CD14-positive monocyte (primary cell): ENCODE results near the gene MAP2K4. TPM values are rescaled to one million over a fixed set of nuclear protein-coding genes. Genes with fewer than 3 reads are reported as not detected.
"Not testable (repeated sequence)": the region's sequence is repeated elsewhere in the genome, so short reads cannot be mapped to it uniquely, and the experiment has no call there.

ENCODE experiments used
- DNase-seq, 3 donors: peaks; one replicate each; pipeline ENCODE4 v3.0.0-alpha.2; 2011 to 2022
- H2AFZ ChIP-seq: 2 replicates; pipeline ENCODE4 v1.6.0; 2012; ENCODE audit warnings: mild to moderate bottlenecking, low read depth, low read length, inconsistent platforms; ENCODE audit not compliant: insufficient read depth, poor library complexity, severe bottlenecking
- H3K27ac ChIP-seq, 2 donors: 1 replicate in 1 of 2; 2 replicates in 1 of 2; pipeline ENCODE4 v1.5.1; 2012 to 2013; ENCODE audit warnings: low read length in 2 of 2, control low read depth in 1 of 2, inconsistent platforms in 1 of 2, low read depth in 1 of 2, mild to moderate bottlenecking in 1 of 2
- H3K27me3 ChIP-seq, 2 donors: one replicate each; pipeline versions ENCODE4 v1.6.0 to v1.6.1; 2011 to 2013; ENCODE audit warnings: low read length in 2 of 2; ENCODE audit not compliant: control insufficient read depth in 2 of 2, insufficient read depth in 2 of 2
- H3K36me3 ChIP-seq, 2 donors: replicated peaks in 1 of 2; 1 replicate in 1 of 2; 2 replicates in 1 of 2; pipeline versions ENCODE4 v1.5.1 to v1.6.1; 2012 to 2013; ENCODE audit warnings: low read length in 2 of 2, control low read depth in 1 of 2, inconsistent platforms in 1 of 2, mild to moderate bottlenecking in 1 of 2; ENCODE audit not compliant: insufficient read depth in 2 of 2, control insufficient read depth in 1 of 2
- H3K4me1 ChIP-seq, 2 donors: 1 replicate in 1 of 2; 2 replicates in 1 of 2; pipeline versions ENCODE4 v1.5.1 to v1.6.1; 2012 to 2013; ENCODE audit warnings: low read length in 2 of 2, control low read depth in 1 of 2, inconsistent platforms in 1 of 2, mild to moderate bottlenecking in 1 of 2, moderate library complexity in 1 of 2; ENCODE audit not compliant: insufficient read depth in 2 of 2, control insufficient read depth in 1 of 2
- H3K4me2 ChIP-seq: replicated peaks from 2 replicates; pipeline ENCODE3; 2012; ENCODE audit warnings: low read length, moderate library complexity, mild to moderate bottlenecking; ENCODE audit not compliant: poor library complexity, severe bottlenecking; ENCODE audit errors: extremely low read depth
- H3K4me3 ChIP-seq, 3 experiments: fragments of 200-600 bp in 1 of 3; sonication (generic) in 1 of 3; replicated peaks in 1 of 3; 1 replicate in 2 of 3; 2 replicates in 1 of 3; pipeline ENCODE4 v1.5.1; 2011 to 2013; ENCODE audit warnings: low read length in 3 of 3, mild to moderate bottlenecking in 3 of 3, control low read depth in 2 of 3, low read depth in 2 of 3, inconsistent platforms in 1 of 3, moderate library complexity in 1 of 3
- H3K79me2 ChIP-seq: 2 replicates; pipeline ENCODE4 v1.6.0; 2012; ENCODE audit warnings: mild to moderate bottlenecking, control low read depth, inconsistent platforms, low read length, moderate library complexity; ENCODE audit not compliant: insufficient read depth
- H3K9ac ChIP-seq: 2 replicates; pipeline ENCODE4 v1.6.0; 2017; ENCODE audit warnings: low read length, mild to moderate bottlenecking; ENCODE audit not compliant: insufficient read depth, poor library complexity, severe bottlenecking
- H3K9me3 ChIP-seq, 2 donors: replicated peaks in 1 of 2; 1 replicate in 1 of 2; 2 replicates in 1 of 2; pipeline versions ENCODE4 v1.5.1 to v1.6.1; 2012 to 2013; ENCODE audit warnings: low read length in 2 of 2, control low read depth in 1 of 2; ENCODE audit not compliant: control insufficient read depth in 1 of 2, insufficient read depth in 1 of 2
- H4K20me1 ChIP-seq: 2 replicates; pipeline ENCODE4 v1.6.0; 2012; ENCODE audit warnings: mild to moderate bottlenecking, low read length, control low read depth, moderate library complexity; ENCODE audit not compliant: insufficient read depth
- H3K27ac Mint-ChIP-seq, 7 donors: one replicate each; pipeline ENCODE4 v1.8.0; 2020; ENCODE audit warnings: mild to moderate bottlenecking in 7 of 7, mixed read lengths in 7 of 7, moderate library complexity in 6 of 7, inconsistent platforms in 2 of 7
- H3K27me3 Mint-ChIP-seq, 3 donors: one replicate each; pipeline ENCODE4 v1.8.0; 2021 to 2022; ENCODE audit warnings: low read depth in 3 of 3, mild to moderate bottlenecking in 3 of 3, mixed read lengths in 3 of 3, moderate library complexity in 3 of 3, inconsistent platforms in 1 of 3
- H3K36me3 Mint-ChIP-seq, 2 donors: one replicate each; pipeline ENCODE4 v1.8.0; 2020; ENCODE audit warnings: mixed read lengths in 2 of 2, inconsistent platforms in 1 of 2, mild to moderate bottlenecking in 1 of 2
- H3K4me1 Mint-ChIP-seq: one replicate; pipeline ENCODE4 v1.8.0; 2020; ENCODE audit warnings: mild to moderate bottlenecking, mixed read lengths
- H3K4me3 Mint-ChIP-seq, 2 donors: one replicate each; pipeline ENCODE4 v1.8.0; 2020; ENCODE audit warnings: mild to moderate bottlenecking in 2 of 2, mixed read lengths in 2 of 2, moderate library complexity in 1 of 2
- H3K9me3 Mint-ChIP-seq, 7 donors: one replicate each; pipeline ENCODE4 v1.8.0; 2020 to 2022; ENCODE audit warnings: mixed read lengths in 7 of 7, mild to moderate bottlenecking in 6 of 7, moderate library complexity in 6 of 7, inconsistent platforms in 2 of 7
- CTCF ChIP-seq: fragments of 200-600 bp; IDR thresholded peaks from one replicate; pipeline ENCODE4 v1.8.0; 2022; ENCODE audit warnings: antibody characterized with exemption, mild to moderate bottlenecking
- WGBS: methylation state at CpG from one replicate; pipeline ENCODE4 v1.1.5; 2013; ENCODE audit warnings: missing lambda C conversion rate; ENCODE audit not compliant: insufficient coverage; 5-methylcytosine and 5-hydroxymethylcytosine counted together
- intact Hi-C, 2 donors: fragments of 100-400 bp; cut with micrococcal nuclease; formaldehyde crosslinking; loops; one replicate each; pipeline versions ENCODE4 v1.15.0 to v1.15.1; 2023
- polyA minus RNA-seq: library from RNA; depleted of rRNA, polyadenylated mRNA; stranded (reverse); fragments of >200 nt; gene quantifications from 2 replicates; pipeline ENCODE4 v1.2.3, GENCODE V29; 2012
- polyA plus RNA-seq, 3 donors: library from polyadenylated mRNA; depleted of rRNA in 1 of 3; unstranded in 2 of 3; stranded (reverse) in 1 of 3; fragments of 300-500 nt in 2 of 3; fragments of >200 nt in 1 of 3; fragmentation: Illumina TruSeq in 2 of 3; gene quantifications; 1 replicate in 2 of 3; 2 replicates in 1 of 3; pipeline ENCODE4 v1.2.3, GENCODE V29; 2012 to 2021
- total RNA-seq, 12 experiments: library from RNA in 1 of 12; stranded (reverse) in 1 of 12; fragments of 120-200 nt in 1 of 12; gene quantifications; one replicate each; pipeline ENCODE4 v1.2.4 and lab custom pipeline; 2013 to 2026; ENCODE audit warnings: mixed read lengths in 6 of 12, inconsistent platforms in 1 of 12

MAP2K4 gene
- total RNA-seq (2013) = 31.0 TPM
- polyA plus RNA-seq (10 to 100 TPM in 2 of 3 donors, 1 to 10 TPM in 1; 8.1 to 41.8 (median 23.2) TPM), polyA minus RNA-seq (9.7 and 16.8 TPM in 2 replicates), total RNA-seq (lab: John Stamatoyannopoulos, UW) (34.1 to 69.8 (median 46.1) reads per million in 11 experiments)

GRCh38 chr17:12020642-12021622 lies at the start of gene MAP2K4:
Gene MAP2K4, plus strand, starts transcription at chr17:12020877. Its CDS starts 10 bp downstream, at chr17:12020887.
- peak; percentile 81 to 90 (median 87) for DNase-seq
- Histone ChIP-seq H3K4me3 (peak within 1 kb of the TSS; percentile 45 to 81 (median 79)), H3K27ac (peak within 1 kb of the TSS in 1 of 2 donors; percentile 79), H4K20me1 (peaks cover 45% of the 10 kb centered on the region), H3K36me3 (no peaks in the 10 kb centered on the region), H3K9ac (peak within 1 kb of the TSS; percentile 92), H2AFZ (peak within 1 kb of the TSS; percentile 83), H3K79me2 (peaks cover 41% of the 10 kb centered on the region), H3K27me3 (peaks cover 15% of the 10 kb centered on the region in 2 donors), H3K9me3 (no peaks in the 10 kb centered on the region), H3K4me2 (peak within 1 kb of the TSS; percentile 85), H3K4me1 (peaks cover 15 to 19% of the 10 kb centered on the region in 2 donors)
- no peak for TF ChIP-seq CTCF
- under 1% methylated on average over 123 of the region's 123 CpGs for WGBS
- Mint-ChIP-seq H3K9me3 (no peaks in the 10 kb centered on the region), H3K36me3 (no peaks in the 10 kb centered on the region), H3K27me3 (peaks cover 11 to 15% (median 13%) of the 10 kb centered on the region in 3 donors), H3K27ac (peak within 1 kb of the TSS in 4 of 7 donors; percentile 25 to 83 (median 58)), H3K4me3 (peak within 1 kb of the TSS; percentile 81 to 85), H3K4me1 (peaks cover 31% of the 10 kb centered on the region)
- intact Hi-C loops = loop anchor here in 1 of 2 donors (2.0 kb wide), 1 partner anchor 24 kb away; the partner anchor contains the start of gene ZNF18

GRCh38 chr17:11972741-11973140 lies 47.9 kb upstream of the MAP2K4 start:
- H2AFZ ChIP-seq, H3K27ac ChIP-seq, H3K27me3 Mint-ChIP-seq, H3K4me1 ChIP-seq, DNase-seq, H3K4me3 Mint-ChIP-seq, H4K20me1 ChIP-seq, H3K4me3 ChIP-seq, H3K4me2 ChIP-seq, H3K4me1 Mint-ChIP-seq, H3K9ac ChIP-seq, H3K79me2 ChIP-seq, H3K27me3 ChIP-seq, intact Hi-C loops, H3K9me3 ChIP-seq, H3K27ac Mint-ChIP-seq: not testable (repeated sequence)
- H3K9me3 Mint-ChIP-seq = peaks cover 12 to 32% (median 20%) of the 10 kb centered on the region in 7 donors
- whole genome bisulfite sequencing = 93% methylated on average over 13 of the region's 19 CpGs
- peaks cover 9 to 10% of the 10 kb centered on the region in 2 donors for H3K36me3 ChIP-seq
- peaks cover 15 to 24% of the 10 kb centered on the region in 2 donors for H3K36me3 Mint-ChIP-seq
